Smooth muscle cell (in vitro differentiated cells): ENCODE data around the gene IL12B. TPM values are rescaled to one million over a fixed set of nuclear protein-coding genes. Genes with fewer than 3 reads are reported as not detected.

Experiments used
- DNase-seq: peaks from one replicate; lab custom pipeline; 2025; ENCODE audit not compliant: unreplicated experiment; lab: John Stamatoyannopoulos, UW
- H2AFZ ChIP-seq: fragments of 200-600 bp; sonication (generic); 2 replicates; pipeline ENCODE4 v1.6.0; 2016; ENCODE audit warnings: antibody characterized with exemption, low read depth, mild to moderate bottlenecking
- H3F3A ChIP-seq: fragments of 200-600 bp; sonication (generic); 2 replicates; pipeline ENCODE4 v1.6.0; 2017; ENCODE audit warnings: antibody characterized with exemption, low read depth
- H3K27ac ChIP-seq: fragments of 200-600 bp; sonication (generic); 2 replicates; pipeline ENCODE4 v1.5.1; 2016; ENCODE audit warnings: low read depth, mild to moderate bottlenecking
- H3K27me3 ChIP-seq: fragments of 200-600 bp; sonication (generic); 2 replicates; pipeline ENCODE4 v1.6.1; 2016; ENCODE audit warnings: low read depth, mild to moderate bottlenecking
- H3K36me3 ChIP-seq: fragments of 200-600 bp; sonication (generic); 2 replicates; pipeline ENCODE4 v1.5.1; 2016; ENCODE audit warnings: low read depth
- H3K4me1 ChIP-seq: fragments of 200-600 bp; sonication (generic); 2 replicates; pipeline ENCODE4 v1.5.1; 2016; ENCODE audit warnings: low read depth
- H3K4me2 ChIP-seq: fragments of 200-600 bp; sonication (generic); 2 replicates; pipeline ENCODE4 v1.6.0; 2016; ENCODE audit warnings: mild to moderate bottlenecking
- H3K4me3 ChIP-seq: fragments of 200-600 bp; sonication (generic); 2 replicates; pipeline ENCODE4 v1.5.1; 2016; ENCODE audit warnings: mild to moderate bottlenecking
- H3K79me2 ChIP-seq: fragments of 200-600 bp; sonication (generic); 2 replicates; pipeline ENCODE4 v1.6.0; 2016; ENCODE audit warnings: low read depth, mild to moderate bottlenecking
- H3K9ac ChIP-seq: fragments of 200-600 bp; sonication (generic); 2 replicates; pipeline ENCODE4 v1.6.0; 2016; ENCODE audit warnings: low read depth
- H3K9me3 ChIP-seq: fragments of 200-600 bp; sonication (generic); replicated peaks from 2 replicates; pipeline ENCODE4 v1.5.1; 2016; ENCODE audit warnings: low read depth
- H4K20me1 ChIP-seq: fragments of 200-600 bp; sonication (generic); 2 replicates; pipeline ENCODE4 v1.6.0; 2016; ENCODE audit warnings: low read depth
- WGBS: methylation state at CpG from one replicate; pipeline ENCODE4 v1.1.7; 2016; ENCODE audit warnings: low lambda C conversion rate; 5-methylcytosine and 5-hydroxymethylcytosine counted together
- polyA plus RNA-seq: library from polyadenylated mRNA; unstranded; fragments of >200 nt; fragmentation: Nextera tagmentation; extraction: Ambion mirVana; gene quantifications from 2 replicates; pipeline ENCODE4 v1.2.1, GENCODE V29; 2016
- total RNA-seq: library from RNA; depleted of rRNA; stranded (reverse); fragments of >200 nt; gene quantifications from 2 replicates; pipeline ENCODE4 v1.2.3, GENCODE V29; 2014
- TF ChIP-seq, protein P1 (sequence below): fragments of 200-600 bp; sonication (generic); IDR thresholded peaks from 2 replicates; pipeline ENCODE4 v1.5.1; 2017; ENCODE audit warnings: borderline replicate concordance, mild to moderate bottlenecking, antibody characterized with exemption; ENCODE audit not compliant: insufficient read depth, poor library complexity, severe bottlenecking

The IL12B gene
- total and polyA plus RNA-seq, 2 experiments from 2014 or later = not detected

DNA sequence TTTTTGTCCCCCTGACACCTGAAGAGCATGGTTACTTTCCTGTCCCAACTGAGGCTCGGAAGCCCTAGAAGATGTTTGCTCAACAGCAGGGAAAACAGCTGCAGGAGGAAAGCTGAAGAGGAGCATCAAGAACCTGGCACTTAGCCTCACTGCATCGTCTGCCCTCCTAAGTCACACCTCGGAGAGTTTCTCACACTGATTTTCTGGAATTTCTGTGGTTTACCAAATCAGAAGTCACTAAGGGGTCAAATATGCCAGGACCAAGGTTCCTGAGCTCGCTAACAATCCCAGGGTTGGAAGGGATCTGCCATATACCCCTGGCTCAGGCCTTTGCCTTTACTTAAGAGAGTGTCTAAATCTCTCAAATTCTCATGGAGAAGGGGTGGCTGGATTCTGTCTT is 5.3 kb downstream of the IL12B start:
- TF ChIP-seq, protein P1, sequence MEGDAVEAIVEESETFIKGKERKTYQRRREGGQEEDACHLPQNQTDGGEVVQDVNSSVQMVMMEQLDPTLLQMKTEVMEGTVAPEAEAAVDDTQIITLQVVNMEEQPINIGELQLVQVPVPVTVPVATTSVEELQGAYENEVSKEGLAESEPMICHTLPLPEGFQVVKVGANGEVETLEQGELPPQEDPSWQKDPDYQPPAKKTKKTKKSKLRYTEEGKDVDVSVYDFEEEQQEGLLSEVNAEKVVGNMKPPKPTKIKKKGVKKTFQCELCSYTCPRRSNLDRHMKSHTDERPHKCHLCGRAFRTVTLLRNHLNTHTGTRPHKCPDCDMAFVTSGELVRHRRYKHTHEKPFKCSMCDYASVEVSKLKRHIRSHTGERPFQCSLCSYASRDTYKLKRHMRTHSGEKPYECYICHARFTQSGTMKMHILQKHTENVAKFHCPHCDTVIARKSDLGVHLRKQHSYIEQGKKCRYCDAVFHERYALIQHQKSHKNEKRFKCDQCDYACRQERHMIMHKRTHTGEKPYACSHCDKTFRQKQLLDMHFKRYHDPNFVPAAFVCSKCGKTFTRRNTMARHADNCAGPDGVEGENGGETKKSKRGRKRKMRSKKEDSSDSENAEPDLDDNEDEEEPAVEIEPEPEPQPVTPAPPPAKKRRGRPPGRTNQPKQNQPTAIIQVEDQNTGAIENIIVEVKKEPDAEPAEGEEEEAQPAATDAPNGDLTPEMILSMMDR = no peak
- no peak for DNase-seq
- Histone ChIP-seq H3K9ac (no peak overlapping the region), H3K4me2 (peak overlapping the region; percentile 11), H2AFZ (no peak overlapping the region), H3F3A (no peaks in the 10 kb centered on the region), H3K27me3 (peaks cover 3% of the 10 kb centered on the region), H3K4me3 (no peak overlapping the region), H3K27ac (no peak overlapping the region), H3K9me3 (no peaks in the 10 kb centered on the region), H3K36me3 (no peaks in the 10 kb centered on the region), H3K4me1 (no peaks in the 10 kb centered on the region), H4K20me1 (no peaks in the 10 kb centered on the region), H3K79me2 (no peaks in the 10 kb centered on the region)
- WGBS = 61% methylated on average over 4 of the region's 4 CpGs

DNA sequence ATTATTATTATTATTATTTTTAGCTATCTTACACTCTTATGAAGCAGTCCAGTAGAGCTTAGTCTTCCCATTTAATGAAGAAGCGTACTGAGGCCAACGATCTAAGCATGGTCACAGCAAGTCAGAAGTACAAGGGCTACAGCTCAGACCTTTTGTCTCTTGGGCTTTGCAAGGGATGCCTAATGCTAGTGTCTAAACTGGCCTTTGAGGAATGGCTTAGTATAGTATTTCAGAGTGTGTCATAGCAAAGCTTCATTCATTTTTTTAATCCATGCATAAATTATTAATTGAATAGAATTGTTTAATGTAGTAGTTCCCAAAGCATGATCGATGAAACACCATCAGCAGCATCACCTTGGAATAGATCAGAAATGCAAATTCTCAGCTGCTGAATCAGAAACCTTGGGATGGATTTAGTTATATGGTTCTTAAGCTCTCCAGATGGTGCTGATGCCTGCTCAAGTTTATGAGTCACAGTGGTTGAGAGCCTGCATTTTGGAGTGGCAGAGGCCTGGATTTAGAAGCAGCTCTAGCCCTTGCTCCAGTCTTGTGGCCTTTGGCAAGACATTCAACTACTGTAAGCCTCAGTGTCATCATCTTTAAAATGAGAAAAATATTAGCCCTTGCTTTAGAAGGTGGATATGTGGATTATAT is 6.1 kb downstream of the IL12B start:
- H3K4me1 ChIP-seq = no peaks in the 10 kb centered on the region
- 66% methylated on average over 3 of the region's 3 CpGs for WGBS
- H3K9ac ChIP-seq = no peak overlapping the region
- TF ChIP-seq, protein P1 = no peak
- H3K27me3 ChIP-seq = peaks cover 3% of the 10 kb centered on the region
- no peak overlapping the region for H2AFZ ChIP-seq
- DNase-seq = no peak
- no peaks in the 10 kb centered on the region for H3K36me3 ChIP-seq
- H3K9me3 ChIP-seq = no peaks in the 10 kb centered on the region
- H3K4me3 ChIP-seq = no peak overlapping the region
- no peak overlapping the region for H3K27ac ChIP-seq
- H3K4me2 ChIP-seq = peak overlapping the region; percentile 11
- H4K20me1 ChIP-seq = no peaks in the 10 kb centered on the region
- H3F3A ChIP-seq = no peaks in the 10 kb centered on the region
- no peaks in the 10 kb centered on the region for H3K79me2 ChIP-seq

DNA sequence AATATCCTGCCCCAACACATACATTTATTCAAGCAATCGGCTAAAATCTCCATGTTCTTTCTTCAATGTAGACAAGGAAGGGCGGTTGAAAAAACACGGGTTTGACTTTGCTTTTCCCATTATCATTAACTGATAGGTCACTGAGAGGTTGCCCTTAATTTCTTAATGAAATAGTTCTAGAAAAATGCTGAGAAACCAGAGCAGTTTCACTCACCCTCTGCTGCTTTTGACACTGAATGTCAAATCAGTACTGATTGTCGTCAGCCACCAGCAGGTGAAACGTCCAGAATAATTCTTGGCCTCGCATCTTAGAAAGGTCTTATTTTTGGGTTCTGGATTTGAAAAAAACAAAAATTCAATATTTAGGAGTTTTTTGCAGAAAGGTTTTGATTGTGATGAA is 8.1 kb downstream of the IL12B start:
- Histone ChIP-seq H2AFZ (no peak overlapping the region), H3K27me3 (no peaks in the 10 kb centered on the region), H3K4me1 (no peaks in the 10 kb centered on the region), H3K79me2 (no peaks in the 10 kb centered on the region), H4K20me1 (no peaks in the 10 kb centered on the region), H3K9ac (no peak overlapping the region), H3K4me2 (no peak overlapping the region), H3K27ac (no peak overlapping the region), H3K4me3 (no peak overlapping the region), H3F3A (no peaks in the 10 kb centered on the region), H3K9me3 (no peaks in the 10 kb centered on the region), H3K36me3 (no peaks in the 10 kb centered on the region)
- WGBS = 92% methylated on average over 6 of the region's 6 CpGs
- DNase-seq = no peak
- TF ChIP-seq, protein P1 = no peak

DNA sequence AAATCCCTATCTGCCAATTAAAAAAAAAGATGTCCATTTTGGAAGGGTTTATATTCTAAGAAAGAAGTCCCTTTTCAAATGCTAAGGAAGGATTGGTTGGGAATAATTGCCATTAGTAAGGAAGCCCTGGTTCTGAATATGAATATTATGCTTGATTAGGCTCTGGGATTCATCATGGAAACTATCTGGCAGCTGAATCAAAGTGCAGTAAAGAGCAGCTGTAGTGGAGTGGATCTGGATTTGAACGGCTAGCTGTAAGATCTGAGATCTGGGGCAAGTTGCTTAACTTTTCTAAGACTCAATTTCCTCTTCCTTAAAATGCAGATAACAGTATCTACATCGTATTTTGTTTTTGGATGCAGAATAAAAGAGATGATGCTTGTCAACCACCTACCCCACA is 10.5 kb downstream of the IL12B start:
- H3K36me3 ChIP-seq = no peaks in the 10 kb centered on the region
- 33% methylated on average over 2 of the region's 2 CpGs for WGBS
- TF ChIP-seq, protein P1 = no peak
- no peaks in the 10 kb centered on the region for H3K79me2 ChIP-seq
- H3K9me3 ChIP-seq = no peaks in the 10 kb centered on the region
- H2AFZ ChIP-seq = no peak overlapping the region
- H3K27ac ChIP-seq = no peak overlapping the region
- H3K9ac ChIP-seq = no peak overlapping the region
- H3F3A ChIP-seq = no peaks in the 10 kb centered on the region
- no peak overlapping the region for H3K4me2 ChIP-seq
- no peak overlapping the region for H3K4me3 ChIP-seq
- no peaks in the 10 kb centered on the region for H4K20me1 ChIP-seq
- H3K27me3 ChIP-seq = no peaks in the 10 kb centered on the region
- no peak for DNase-seq
- H3K4me1 ChIP-seq = no peaks in the 10 kb centered on the region
